Smooth muscle cell (in vitro differentiated cells): ENCODE measurements around the gene TRABD. TPM values are rescaled to one million over a fixed set of nuclear protein-coding genes. Genes with fewer than 3 reads are reported as not detected.

Experiments used
- DNase-seq: peaks from one replicate; lab custom pipeline; 2025; ENCODE audit not compliant: unreplicated experiment; lab: John Stamatoyannopoulos, UW
- H2AFZ ChIP-seq: fragments of 200-600 bp; sonication (generic); 2 replicates; pipeline ENCODE4 v1.6.0; 2016; ENCODE audit warnings: antibody characterized with exemption, low read depth, mild to moderate bottlenecking
- H3F3A ChIP-seq: fragments of 200-600 bp; sonication (generic); 2 replicates; pipeline ENCODE4 v1.6.0; 2017; ENCODE audit warnings: antibody characterized with exemption, low read depth
- H3K27ac ChIP-seq: fragments of 200-600 bp; sonication (generic); 2 replicates; pipeline ENCODE4 v1.5.1; 2016; ENCODE audit warnings: low read depth, mild to moderate bottlenecking
- H3K27me3 ChIP-seq: fragments of 200-600 bp; sonication (generic); 2 replicates; pipeline ENCODE4 v1.6.1; 2016; ENCODE audit warnings: low read depth, mild to moderate bottlenecking
- H3K36me3 ChIP-seq: fragments of 200-600 bp; sonication (generic); 2 replicates; pipeline ENCODE4 v1.5.1; 2016; ENCODE audit warnings: low read depth
- H3K4me1 ChIP-seq: fragments of 200-600 bp; sonication (generic); 2 replicates; pipeline ENCODE4 v1.5.1; 2016; ENCODE audit warnings: low read depth
- H3K4me2 ChIP-seq: fragments of 200-600 bp; sonication (generic); 2 replicates; pipeline ENCODE4 v1.6.0; 2016; ENCODE audit warnings: mild to moderate bottlenecking
- H3K4me3 ChIP-seq: fragments of 200-600 bp; sonication (generic); 2 replicates; pipeline ENCODE4 v1.5.1; 2016; ENCODE audit warnings: mild to moderate bottlenecking
- H3K79me2 ChIP-seq: fragments of 200-600 bp; sonication (generic); 2 replicates; pipeline ENCODE4 v1.6.0; 2016; ENCODE audit warnings: low read depth, mild to moderate bottlenecking
- H3K9ac ChIP-seq: fragments of 200-600 bp; sonication (generic); 2 replicates; pipeline ENCODE4 v1.6.0; 2016; ENCODE audit warnings: low read depth
- H3K9me3 ChIP-seq: fragments of 200-600 bp; sonication (generic); replicated peaks from 2 replicates; pipeline ENCODE4 v1.5.1; 2016; ENCODE audit warnings: low read depth
- H4K20me1 ChIP-seq: fragments of 200-600 bp; sonication (generic); 2 replicates; pipeline ENCODE4 v1.6.0; 2016; ENCODE audit warnings: low read depth
- WGBS: methylation state at CpG from one replicate; pipeline ENCODE4 v1.1.7; 2016; ENCODE audit warnings: low lambda C conversion rate; 5-methylcytosine and 5-hydroxymethylcytosine counted together
- polyA plus RNA-seq: library from polyadenylated mRNA; unstranded; fragments of >200 nt; fragmentation: Nextera tagmentation; extraction: Ambion mirVana; gene quantifications from 2 replicates; pipeline ENCODE4 v1.2.1, GENCODE V29; 2016
- total RNA-seq: library from RNA; depleted of rRNA; stranded (reverse); fragments of >200 nt; gene quantifications from 2 replicates; pipeline ENCODE4 v1.2.3, GENCODE V29; 2014
- TF ChIP-seq, protein P1 (sequence below): fragments of 200-600 bp; sonication (generic); IDR thresholded peaks from 2 replicates; pipeline ENCODE4 v1.5.1; 2017; ENCODE audit warnings: borderline replicate concordance, mild to moderate bottlenecking, antibody characterized with exemption; ENCODE audit not compliant: insufficient read depth, poor library complexity, severe bottlenecking

The TRABD gene
- total and polyA plus RNA-seq, 2 experiments from 2014 or later = 17.8 to 58.5 TPM

DNA sequence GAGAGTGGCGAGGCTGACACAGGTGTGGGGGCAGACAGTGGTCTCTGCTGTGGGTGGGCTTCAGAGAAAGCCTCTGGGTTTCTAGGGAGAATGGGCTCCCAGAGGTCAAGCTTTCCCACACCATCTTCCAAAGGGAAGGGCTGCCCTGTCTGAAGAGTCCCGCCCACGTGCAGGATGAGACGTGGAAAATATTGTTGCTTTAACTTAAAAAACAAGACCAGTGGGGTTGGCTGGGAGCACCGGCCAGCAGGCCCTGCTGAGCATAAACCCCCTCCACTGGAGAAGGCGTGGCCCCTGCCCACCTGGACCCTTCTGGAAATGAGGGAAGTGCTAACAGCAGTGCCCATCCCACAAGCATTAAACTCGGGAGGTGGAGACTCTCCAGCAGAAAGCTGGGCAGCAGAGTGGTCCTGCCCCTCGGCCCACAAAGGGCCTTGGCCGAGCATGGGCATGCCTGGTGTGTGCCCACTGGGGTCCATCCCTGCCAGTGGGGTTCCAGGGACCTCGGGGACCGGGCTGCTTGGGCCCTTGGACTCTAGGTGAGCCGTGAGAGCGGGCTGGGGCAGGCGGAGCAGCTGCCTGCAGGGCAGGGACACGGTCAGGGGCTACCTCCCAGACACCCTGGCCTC, 30.5 kb downstream of the TRABD start:
- Histone ChIP-seq H3K36me3 (no peaks in the 10 kb centered on the region), H3K79me2 (peaks cover 32% of the 10 kb centered on the region), H3K9ac (no peak overlapping the region), H3K27me3 (no peaks in the 10 kb centered on the region), H2AFZ (no peak overlapping the region), H3K4me2 (no peak overlapping the region), H3K27ac (no peak overlapping the region), H3F3A (no peaks in the 10 kb centered on the region), H3K9me3 (no peaks in the 10 kb centered on the region), H4K20me1 (peaks cover 78% of the 10 kb centered on the region), H3K4me1 (no peaks in the 10 kb centered on the region), H3K4me3 (no peak overlapping the region)
- WGBS = 94% methylated on average over 15 of the region's 15 CpGs
- no peak for DNase-seq
- TF ChIP-seq, protein P1, sequence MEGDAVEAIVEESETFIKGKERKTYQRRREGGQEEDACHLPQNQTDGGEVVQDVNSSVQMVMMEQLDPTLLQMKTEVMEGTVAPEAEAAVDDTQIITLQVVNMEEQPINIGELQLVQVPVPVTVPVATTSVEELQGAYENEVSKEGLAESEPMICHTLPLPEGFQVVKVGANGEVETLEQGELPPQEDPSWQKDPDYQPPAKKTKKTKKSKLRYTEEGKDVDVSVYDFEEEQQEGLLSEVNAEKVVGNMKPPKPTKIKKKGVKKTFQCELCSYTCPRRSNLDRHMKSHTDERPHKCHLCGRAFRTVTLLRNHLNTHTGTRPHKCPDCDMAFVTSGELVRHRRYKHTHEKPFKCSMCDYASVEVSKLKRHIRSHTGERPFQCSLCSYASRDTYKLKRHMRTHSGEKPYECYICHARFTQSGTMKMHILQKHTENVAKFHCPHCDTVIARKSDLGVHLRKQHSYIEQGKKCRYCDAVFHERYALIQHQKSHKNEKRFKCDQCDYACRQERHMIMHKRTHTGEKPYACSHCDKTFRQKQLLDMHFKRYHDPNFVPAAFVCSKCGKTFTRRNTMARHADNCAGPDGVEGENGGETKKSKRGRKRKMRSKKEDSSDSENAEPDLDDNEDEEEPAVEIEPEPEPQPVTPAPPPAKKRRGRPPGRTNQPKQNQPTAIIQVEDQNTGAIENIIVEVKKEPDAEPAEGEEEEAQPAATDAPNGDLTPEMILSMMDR = no peak

DNA sequence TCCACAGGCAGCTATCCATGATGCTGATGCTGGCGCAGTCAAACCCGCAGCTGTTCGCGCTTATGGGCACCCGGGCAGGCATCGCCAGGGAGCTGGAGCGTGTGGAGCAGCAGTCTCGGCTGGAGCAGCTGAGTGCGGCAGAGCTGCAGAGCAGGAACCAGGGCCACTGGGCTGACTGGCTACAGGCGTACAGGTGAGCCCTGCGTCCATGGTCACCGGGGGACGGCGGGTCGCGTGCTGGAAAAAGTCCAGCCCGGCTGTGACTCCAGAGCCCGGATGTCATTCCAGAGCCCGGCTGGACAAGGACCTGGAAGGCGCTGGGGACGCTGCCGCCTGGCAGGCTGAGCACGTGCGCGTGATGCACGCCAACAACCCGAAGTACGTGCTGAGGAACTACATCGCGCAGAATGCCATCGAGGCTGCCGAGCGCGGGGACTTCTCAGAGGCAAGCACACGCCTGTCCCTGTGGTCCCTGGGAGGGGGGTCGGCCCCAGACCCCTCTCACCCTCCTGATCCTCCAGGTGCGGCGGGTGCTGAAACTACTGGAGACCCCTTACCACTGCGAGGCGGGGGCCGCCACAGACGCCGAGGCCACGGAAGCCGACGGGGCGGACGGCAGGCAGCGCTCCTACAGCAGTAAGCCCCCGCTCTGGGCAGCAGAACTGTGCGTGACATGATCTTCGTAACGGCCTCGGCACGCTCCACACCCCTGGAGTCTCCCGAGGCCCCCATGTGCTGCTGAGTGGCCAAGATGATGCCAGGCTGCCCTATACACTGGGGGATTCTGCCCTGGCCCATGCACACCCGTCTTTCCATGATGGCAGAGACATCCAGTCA, 31.2 kb downstream of the TRABD start:
- WGBS = 98% methylated on average over 57 of the region's 57 CpGs
- H3K4me2 ChIP-seq = no peak overlapping the region
- H3K9me3 ChIP-seq = no peaks in the 10 kb centered on the region
- H4K20me1 ChIP-seq = peaks cover 70% of the 10 kb centered on the region
- H3K9ac ChIP-seq = no peak overlapping the region
- no peak overlapping the region for H3K27ac ChIP-seq
- no peak overlapping the region for H2AFZ ChIP-seq
- no peak for DNase-seq
- TF ChIP-seq, protein P1 = no peak
- no peaks in the 10 kb centered on the region for H3F3A ChIP-seq
- peaks cover 26% of the 10 kb centered on the region for H3K79me2 ChIP-seq
- no peak overlapping the region for H3K4me3 ChIP-seq
- H3K36me3 ChIP-seq = no peaks in the 10 kb centered on the region
- no peaks in the 10 kb centered on the region for H3K27me3 ChIP-seq
- no peaks in the 10 kb centered on the region for H3K4me1 ChIP-seq

DNA sequence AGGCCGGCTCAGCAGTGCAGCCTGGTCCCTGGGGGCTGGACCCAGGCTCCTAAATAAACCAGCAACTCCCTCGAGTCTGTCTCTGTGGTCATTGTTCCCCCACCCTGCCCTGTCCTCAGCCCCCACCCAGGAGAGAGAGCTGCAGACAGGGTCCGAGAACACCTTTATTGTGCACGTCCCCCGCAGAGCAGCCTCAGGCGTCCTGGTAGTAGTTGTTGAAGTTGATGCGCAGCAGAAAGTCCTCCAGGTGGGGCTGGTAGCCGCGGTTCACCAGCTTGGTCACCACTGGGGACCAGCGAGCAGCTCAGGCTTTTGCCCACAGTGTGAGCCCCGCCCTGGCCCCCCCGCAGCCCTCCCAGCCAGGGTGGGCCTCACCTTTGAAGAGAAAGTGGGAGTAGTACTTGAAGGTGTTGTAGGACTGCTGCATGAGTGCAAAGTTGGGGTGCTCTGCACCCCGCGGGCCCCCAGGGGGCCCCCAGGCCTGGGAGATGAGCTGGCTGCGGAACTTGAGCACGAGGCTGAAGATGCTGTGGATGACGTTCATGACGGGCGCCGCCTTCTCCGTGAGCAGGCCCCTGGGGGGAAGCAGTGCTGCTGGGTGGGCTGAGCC, 31.9 kb downstream of the TRABD start:
- H3K27ac ChIP-seq = no peak overlapping the region
- H3K36me3 ChIP-seq = no peaks in the 10 kb centered on the region
- H3K79me2 ChIP-seq = peaks cover 18% of the 10 kb centered on the region
- WGBS = 94% methylated on average over 21 of the region's 21 CpGs
- no peak overlapping the region for H3K4me3 ChIP-seq
- H3K4me1 ChIP-seq = no peaks in the 10 kb centered on the region
- H3K9ac ChIP-seq = no peak overlapping the region
- H2AFZ ChIP-seq = no peak overlapping the region
- DNase-seq = no peak
- no peaks in the 10 kb centered on the region for H3K27me3 ChIP-seq
- no peaks in the 10 kb centered on the region for H3K9me3 ChIP-seq
- H4K20me1 ChIP-seq = peaks cover 63% of the 10 kb centered on the region
- TF ChIP-seq, protein P1 = no peak
- no peak overlapping the region for H3K4me2 ChIP-seq
- no peaks in the 10 kb centered on the region for H3F3A ChIP-seq
